ENCODE measurements around the gene FOXRED2. TPM values are rescaled to one million over a fixed set of nuclear protein-coding genes. Genes with fewer than 3 reads are reported as not detected.

The FOXRED2 gene
- total and polyA plus RNA-seq, 2 of the 8 experiments (the other 6 are each of a cell fraction or from before 2014, with no cell fraction given), result 11.5 to 27.8 TPM

DNA sequence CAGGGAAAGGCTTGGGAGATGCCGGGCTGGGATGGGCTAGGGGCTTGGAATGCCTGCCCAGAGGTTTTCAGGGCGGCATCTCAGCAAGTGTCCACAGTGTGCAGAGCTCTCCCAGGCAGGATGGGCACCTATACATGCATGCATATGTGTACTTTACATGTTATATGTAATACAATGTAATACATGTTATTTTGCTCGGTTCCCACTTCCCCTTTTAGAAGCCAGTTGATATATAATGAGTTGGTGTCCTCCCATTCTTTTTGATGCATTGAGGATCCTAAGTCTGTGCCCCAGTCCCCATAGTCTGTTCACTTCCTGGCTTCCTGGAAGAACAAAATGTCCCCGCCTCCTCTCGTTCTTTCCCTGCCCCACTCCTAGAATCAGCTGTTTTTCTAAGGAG lies 42.2 kb upstream of the FOXRED2 start:
- no peaks in the 10 kb centered on the region for H3K79me1 ChIP-seq (ENCODE audit: low read depth, low read length)
- no peak overlapping the region for H2BK5ac ChIP-seq (ENCODE audit: low read depth, low read length)
- no peak overlapping the region for H4K91ac ChIP-seq (replicated peaks; ENCODE audit: insufficient read length, low read length)
- ChIA-PET POLR2A (ENCODE audit: partially characterized antibody) (no interaction called here), CTCF (ENCODE audit: partially characterized antibody) (interaction anchor here (0.8 to 1.3 kb wide), 3 partner anchors 12 to 220 kb away, joined by 3 read pairs; no protein-coding TSS in a partner anchor)
- H4K5ac ChIP-seq (ENCODE audit: insufficient read length, low read depth, low read length), result no peak overlapping the region
- 91% methylated on average over 5 of the region's 5 CpGs; no CpG with 5 or more reads in 1 of the 2 experiments for WGBS, 2 experiments (ENCODE audit: extremely low coverage in 1 of 2, insufficient coverage in 1 of 2, insufficient read length in 1 of 2, insufficient replicate concordance in 2 of 2, low coverage in 1 of 2, low lambda C conversion rate in 2 of 2, missing lambda C conversion rate in 1 of 2)
- no peak overlapping the region for H3K14ac ChIP-seq (ENCODE audit: insufficient read length)
- H2BK15ac ChIP-seq (ENCODE audit: low read length), result peak overlapping the region; percentile 76; the same call in 1 of the 2 replicates
- no peak overlapping the region for H2BK12ac ChIP-seq (ENCODE audit: low read depth, low read length)
- H3K23me2 ChIP-seq (ENCODE audit: low read depth, low read length), result no peaks in the 10 kb centered on the region; the same call in 1 of the 2 replicates
- H3K4me3 ChIP-seq (ENCODE audit: extremely low read depth in 1 of 4, insufficient read depth in 2 of 4, low read depth in 3 of 4, low read length in 4 of 4), result no peak overlapping the region
- H3K56ac ChIP-seq (replicated peaks; ENCODE audit: insufficient read length, low read depth, low read length), result no peak overlapping the region
- no peak overlapping the region for H2AK5ac ChIP-seq (ENCODE audit: low read depth, low read length)
- no peaks in the 10 kb centered on the region for H3K9me3 ChIP-seq (ENCODE audit: insufficient read depth in 2 of 2, low read depth in 1 of 2, low read length in 1 of 2)
- H2AFZ ChIP-seq (ENCODE audit: low read length), result peak overlapping the region; percentile 90; the same call in 1 of the 2 replicates
- no peak for FAIRE-seq
- H2BK120ac ChIP-seq (replicated peaks; ENCODE audit: low read depth, low read length), result no peak overlapping the region
- peaks cover 0 to 12% (median 3%) of the 10 kb centered on the region in 4 experiments; a peak in 4 of 7 replicates for H3K4me1 ChIP-seq (replicated peaks in 1 of 4; ENCODE audit: control insufficient read depth in 3 of 4, insufficient read depth in 4 of 4, low read length in 3 of 4)
- H3K23ac ChIP-seq (ENCODE audit: insufficient read length), result no peak overlapping the region
- no peak for DNase-seq (ENCODE audit: low read depth in 1 of 2, low spot score in 2 of 2)
- H3K4me2 ChIP-seq (ENCODE audit: insufficient read depth in 1 of 2, low read depth in 2 of 2, low read length in 2 of 2), result no peak overlapping the region
- H3K9ac ChIP-seq (replicated peaks in 1 of 4; ENCODE audit: extremely low read depth in 1 of 4, low read depth in 3 of 4, low read length in 3 of 4), result no peak overlapping the region
- no peak overlapping the region for H2BK20ac ChIP-seq (ENCODE audit: low read length)
- no peaks in the 10 kb centered on the region for H3K36me3 ChIP-seq (ENCODE audit: control insufficient read depth in 2 of 4, insufficient read depth in 4 of 4, low read length in 3 of 4)
- H4K20me1 ChIP-seq (replicated peaks in 1 of 2; ENCODE audit: control insufficient read depth in 1 of 2, insufficient read depth in 2 of 2, low read length in 2 of 2), result no peaks in the 10 kb centered on the region
- H3K18ac ChIP-seq (ENCODE audit: extremely low read depth, low read length), result no peak overlapping the region
- H3K4ac ChIP-seq (replicated peaks; ENCODE audit: insufficient read length, low read depth, low read length), result no peak overlapping the region
- no peak overlapping the region for H3K27ac ChIP-seq (ENCODE audit: low read depth, low read length)
- H3K79me2 ChIP-seq (ENCODE audit: control insufficient read depth in 1 of 2, insufficient read depth in 2 of 2, low read length in 2 of 2), result no peaks in the 10 kb centered on the region
- H3K27me3 ChIP-seq (replicated peaks in 1 of 4; ENCODE audit: control insufficient read depth in 3 of 4, extremely low read depth in 1 of 4, insufficient read depth in 3 of 4, low read length in 3 of 4), result no peaks in the 10 kb centered on the region; a peak in 2 of 7 replicates
- H4K8ac ChIP-seq (ENCODE audit: extremely low read depth, insufficient read depth, low read length), result no peak overlapping the region
- TF ChIP-seq, protein P1, sequence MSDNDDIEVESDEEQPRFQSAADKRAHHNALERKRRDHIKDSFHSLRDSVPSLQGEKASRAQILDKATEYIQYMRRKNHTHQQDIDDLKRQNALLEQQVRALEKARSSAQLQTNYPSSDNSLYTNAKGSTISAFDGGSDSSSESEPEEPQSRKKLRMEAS (IDR thresholded peaks at IDR 0.05), result no peak
- TF ChIP-seq CTBP2 (IDR thresholded peaks at IDR 0.05; ENCODE audit: borderline replicate concordance, insufficient read depth, insufficient read length, low read length), result no peak
- TF ChIP-seq CBX5 (IDR thresholded peaks at IDR 0.05; ENCODE audit: low read depth, low read length), result no peak
- no peak for TF ChIP-seq SAP30 (IDR thresholded peaks at IDR 0.05; ENCODE audit: insufficient read depth, insufficient replicate concordance, low read length)
- TF ChIP-seq ATF3 (IDR thresholded peaks at IDR 0.05; ENCODE audit: insufficient read depth, low read depth, low read length), result no peak
